HepG2 (cell line): ENCODE results near the gene AXDND1. TPM values are rescaled to one million over a fixed set of nuclear protein-coding genes. Genes with fewer than 3 reads are reported as not detected.

Source experiments
- GFI1 ChIP-seq: sonication (generic); formaldehyde crosslinking; IDR thresholded peaks from 2 replicates; pipeline ENCODE4 v1.5.0; 2020; ENCODE audit warnings: missing genetic modification reagents, mild to moderate bottlenecking, borderline replicate concordance
- HDAC6 ChIP-seq: fragments of 200-600 bp; sonication (generic); IDR thresholded peaks from 2 replicates; pipeline ENCODE4 v1.7.0; 2017; ENCODE audit warnings: mild to moderate bottlenecking, antibody characterized with exemption, low read length, low read depth
- NR3C1 ChIP-seq: sonication (generic); formaldehyde crosslinking; IDR thresholded peaks from 2 replicates; pipeline ENCODE4 v1.4.0; 2020; ENCODE audit warnings: missing genetic modification reagents
- PHF21A ChIP-seq: sonication (generic); formaldehyde crosslinking; IDR thresholded peaks from 2 replicates; pipeline ENCODE4 v1.5.0; 2020; ENCODE audit warnings: mild to moderate bottlenecking, missing genetic modification reagents
- RBM22 ChIP-seq: fragments of 200-400 bp; formaldehyde crosslinking; optimal IDR thresholded peaks from 2 replicates; pipeline ENCODE3; 2017; ENCODE audit warnings: mild to moderate bottlenecking, low read length, moderate library complexity
- REXO4 ChIP-seq: sonication (generic); formaldehyde crosslinking; IDR thresholded peaks from 2 replicates; pipeline ENCODE4 v1.8.0; 2022; ENCODE audit warnings: missing genetic modification reagents, mild to moderate bottlenecking, borderline replicate concordance
- SOX5 ChIP-seq: IDR thresholded peaks from 2 replicates; pipeline ENCODE4 v1.6.1; 2016; ENCODE audit warnings: borderline replicate concordance
- SOX6 ChIP-seq, 2 experiments: fragments of 450-650 bp in 1 of 2; sonication (generic) in 1 of 2; formaldehyde crosslinking in 1 of 2; IDR thresholded peaks; 2 replicates each; pipeline versions ENCODE4 v1.4.0 to v1.6.1; 2017 to 2020; ENCODE audit warnings: antibody characterized with exemption in 1 of 2, mild to moderate bottlenecking in 1 of 2, missing genetic modification reagents in 1 of 2
- TEAD3 ChIP-seq: optimal IDR thresholded peaks from 2 replicates; pipeline ENCODE3; 2016; ENCODE audit warnings: borderline replicate concordance
- TOE1 ChIP-seq: sonication (generic); formaldehyde crosslinking; IDR thresholded peaks from 2 replicates; pipeline ENCODE4 v1.4.0; 2020; ENCODE audit warnings: mild to moderate bottlenecking, missing genetic modification reagents
- XBP1 ChIP-seq: sonication (generic); formaldehyde crosslinking; IDR thresholded peaks from 2 replicates; pipeline ENCODE4 v1.5.0; 2020; ENCODE audit warnings: missing genetic modification reagents
- ZBTB38 ChIP-seq: sonication (generic); formaldehyde crosslinking; IDR thresholded peaks from 2 replicates; pipeline ENCODE4 v1.5.1; 2020; ENCODE audit warnings: mild to moderate bottlenecking, missing genetic modification reagents
- ZMYM4 ChIP-seq: sonication (generic); formaldehyde crosslinking; IDR thresholded peaks from 2 replicates; pipeline ENCODE4 v1.8.1; 2023; ENCODE audit warnings: mild to moderate bottlenecking, missing genetic modification reagents
- ZNF143 ChIP-seq: sonication (generic); formaldehyde crosslinking; IDR thresholded peaks from 2 replicates; pipeline ENCODE4 v1.4.0; 2020; ENCODE audit warnings: missing genetic modification reagents
- ZNF205 ChIP-seq: IDR thresholded peaks from 2 replicates; pipeline ENCODE4 v1.6.1; 2018; ENCODE audit warnings: missing biosample characterization, missing genetic modification reagents
- ZNF264 ChIP-seq: sonication (generic); formaldehyde crosslinking; IDR thresholded peaks from 2 replicates; pipeline ENCODE4 v1.4.0; 2020; ENCODE audit warnings: missing genetic modification reagents
- ZNF333 ChIP-seq: sonication (generic); formaldehyde crosslinking; IDR thresholded peaks from 2 replicates; pipeline ENCODE4 v1.4.0; 2020; ENCODE audit warnings: mild to moderate bottlenecking, missing genetic modification reagents, borderline replicate concordance
- ZNF33B ChIP-seq: sonication (generic); formaldehyde crosslinking; IDR thresholded peaks from 2 replicates; pipeline ENCODE4 v1.5.1; 2020; ENCODE audit warnings: mild to moderate bottlenecking, missing genetic modification reagents
- ZNF598 ChIP-seq: sonication (generic); formaldehyde crosslinking; IDR thresholded peaks from 2 replicates; pipeline ENCODE4 v1.5.1; 2020; ENCODE audit warnings: mild to moderate bottlenecking, missing genetic modification reagents, borderline replicate concordance
- ZNF615 ChIP-seq: sonication (generic); formaldehyde crosslinking; IDR thresholded peaks from 2 replicates; pipeline ENCODE4 v1.5.0; 2020; ENCODE audit warnings: mild to moderate bottlenecking, missing genetic modification reagents, borderline replicate concordance
- ZNF788 ChIP-seq: sonication (generic); formaldehyde crosslinking; IDR thresholded peaks from 2 replicates; pipeline ENCODE4 v1.5.0; 2020; ENCODE audit warnings: mild to moderate bottlenecking, missing genetic modification reagents, borderline replicate concordance
- polyA plus RNA-seq, 8 experiments: library from polyadenylated mRNA; depleted of rRNA in 3 of 8; stranded (reverse) in 7 of 8; unstranded in 1 of 8; fragments of >200 nt; fragmentation: Illumina TruSeq in 4 of 8; extraction: Trizol in 4 of 8; gene quantifications; 2 replicates each; pipeline versions ENCODE4 v1.2.1 to v1.2.3, GENCODE V29; 2011 to 2016; ENCODE audit warnings: low read depth in 4 of 8, missing spikeins in 1 of 8, mixed read lengths in 1 of 8; ENCODE audit not compliant: insufficient read depth in 1 of 8
- total RNA-seq, 5 experiments: library from RNA; depleted of rRNA; stranded (reverse); fragments of >200 nt; fragmentation: Illumina TruSeq; extraction: Trizol; gene quantifications; 2 replicates each; pipeline ENCODE4 v1.2.3, GENCODE V29; 2016; ENCODE audit warnings: low read depth in 1 of 5
- TF ChIP-seq, protein P1 (sequence below): sonication (generic); formaldehyde crosslinking; IDR thresholded peaks from 2 replicates; pipeline ENCODE4 v1.5.1; 2020; ENCODE audit warnings: mild to moderate bottlenecking, missing genetic modification reagents, borderline replicate concordance
- TF ChIP-seq, protein P2 (sequence below): conservative IDR thresholded peaks from 2 replicates; pipeline ENCODE4 v1.6.1; 2018; ENCODE audit warnings: missing genetic modification reagents
- TF ChIP-seq, protein P3 (sequence below): sonication (generic); formaldehyde crosslinking; conservative IDR thresholded peaks from 2 replicates; pipeline ENCODE4 v1.8.0; 2022; ENCODE audit warnings: missing genetic modification reagents

AXDND1 gene
- total and polyA plus RNA-seq, 2 of the 13 experiments (the other 11 are each of a cell fraction or from before 2014, with no cell fraction given), result 0.15 to 0.40 TPM

DNA sequence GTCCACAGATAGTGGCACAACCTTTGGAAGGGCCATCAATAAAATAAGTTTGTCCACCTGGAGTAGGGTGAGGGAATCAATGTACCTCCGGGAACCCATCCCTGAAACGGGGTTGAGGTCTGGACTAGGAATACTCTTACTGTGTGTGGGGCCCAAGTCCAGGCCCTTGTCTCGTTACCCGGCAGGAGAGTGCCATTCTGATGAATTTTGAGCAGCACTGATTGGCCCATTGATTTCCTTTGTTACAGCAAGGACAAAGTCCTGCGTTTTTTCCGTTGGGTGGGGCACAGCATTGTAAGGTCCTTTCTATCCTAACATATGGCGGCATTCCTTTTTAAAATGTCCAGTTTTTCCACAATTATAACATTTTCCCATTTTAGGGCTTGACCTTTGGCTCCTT lies 75.2 kb downstream of the AXDND1 start (continued):
- TF ChIP-seq, protein P1, sequence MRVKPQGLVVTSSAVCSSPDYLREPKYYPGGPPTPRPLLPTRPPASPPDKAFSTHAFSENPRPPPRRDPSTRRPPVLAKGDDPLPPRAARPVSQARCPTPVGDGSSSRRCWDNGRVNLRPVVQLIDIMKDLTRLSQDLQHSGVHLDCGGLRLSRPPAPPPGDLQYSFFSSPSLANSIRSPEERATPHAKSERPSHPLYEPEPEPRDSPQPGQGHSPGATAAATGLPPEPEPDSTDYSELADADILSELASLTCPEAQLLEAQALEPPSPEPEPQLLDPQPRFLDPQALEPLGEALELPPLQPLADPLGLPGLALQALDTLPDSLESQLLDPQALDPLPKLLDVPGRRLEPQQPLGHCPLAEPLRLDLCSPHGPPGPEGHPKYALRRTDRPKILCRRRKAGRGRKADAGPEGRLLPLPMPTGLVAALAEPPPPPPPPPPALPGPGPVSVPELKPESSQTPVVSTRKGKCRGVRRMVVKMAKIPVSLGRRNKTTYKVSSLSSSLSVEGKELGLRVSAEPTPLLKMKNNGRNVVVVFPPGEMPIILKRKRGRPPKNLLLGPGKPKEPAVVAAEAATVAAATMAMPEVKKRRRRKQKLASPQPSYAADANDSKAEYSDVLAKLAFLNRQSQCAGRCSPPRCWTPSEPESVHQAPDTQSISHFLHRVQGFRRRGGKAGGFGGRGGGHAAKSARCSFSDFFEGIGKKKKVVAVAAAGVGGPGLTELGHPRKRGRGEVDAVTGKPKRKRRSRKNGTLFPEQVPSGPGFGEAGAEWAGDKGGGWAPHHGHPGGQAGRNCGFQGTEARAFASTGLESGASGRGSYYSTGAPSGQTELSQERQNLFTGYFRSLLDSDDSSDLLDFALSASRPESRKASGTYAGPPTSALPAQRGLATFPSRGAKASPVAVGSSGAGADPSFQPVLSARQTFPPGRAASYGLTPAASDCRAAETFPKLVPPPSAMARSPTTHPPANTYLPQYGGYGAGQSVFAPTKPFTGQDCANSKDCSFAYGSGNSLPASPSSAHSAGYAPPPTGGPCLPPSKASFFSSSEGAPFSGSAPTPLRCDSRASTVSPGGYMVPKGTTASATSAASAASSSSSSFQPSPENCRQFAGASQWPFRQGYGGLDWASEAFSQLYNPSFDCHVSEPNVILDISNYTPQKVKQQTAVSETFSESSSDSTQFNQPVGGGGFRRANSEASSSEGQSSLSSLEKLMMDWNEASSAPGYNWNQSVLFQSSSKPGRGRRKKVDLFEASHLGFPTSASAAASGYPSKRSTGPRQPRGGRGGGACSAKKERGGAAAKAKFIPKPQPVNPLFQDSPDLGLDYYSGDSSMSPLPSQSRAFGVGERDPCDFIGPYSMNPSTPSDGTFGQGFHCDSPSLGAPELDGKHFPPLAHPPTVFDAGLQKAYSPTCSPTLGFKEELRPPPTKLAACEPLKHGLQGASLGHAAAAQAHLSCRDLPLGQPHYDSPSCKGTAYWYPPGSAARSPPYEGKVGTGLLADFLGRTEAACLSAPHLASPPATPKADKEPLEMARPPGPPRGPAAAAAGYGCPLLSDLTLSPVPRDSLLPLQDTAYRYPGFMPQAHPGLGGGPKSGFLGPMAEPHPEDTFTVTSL (CRISPR knock-in tag), result no peak; the same call in 1 of the 2 replicates
- no peak for TF ChIP-seq SOX6 (IDR thresholded peaks at IDR 0.05)
- TF ChIP-seq SOX6 (CRISPR knock-in tag; IDR thresholded peaks at IDR 0.05), result peak; percentile 89
- no peak for TF ChIP-seq ZNF205
- no peak for TF ChIP-seq TOE1 (CRISPR knock-in tag)
- TF ChIP-seq TEAD3, result no peak
- TF ChIP-seq ZNF788 (CRISPR knock-in tag), result no peak
- TF ChIP-seq ZNF143, result no peak
- TF ChIP-seq, protein P2, sequence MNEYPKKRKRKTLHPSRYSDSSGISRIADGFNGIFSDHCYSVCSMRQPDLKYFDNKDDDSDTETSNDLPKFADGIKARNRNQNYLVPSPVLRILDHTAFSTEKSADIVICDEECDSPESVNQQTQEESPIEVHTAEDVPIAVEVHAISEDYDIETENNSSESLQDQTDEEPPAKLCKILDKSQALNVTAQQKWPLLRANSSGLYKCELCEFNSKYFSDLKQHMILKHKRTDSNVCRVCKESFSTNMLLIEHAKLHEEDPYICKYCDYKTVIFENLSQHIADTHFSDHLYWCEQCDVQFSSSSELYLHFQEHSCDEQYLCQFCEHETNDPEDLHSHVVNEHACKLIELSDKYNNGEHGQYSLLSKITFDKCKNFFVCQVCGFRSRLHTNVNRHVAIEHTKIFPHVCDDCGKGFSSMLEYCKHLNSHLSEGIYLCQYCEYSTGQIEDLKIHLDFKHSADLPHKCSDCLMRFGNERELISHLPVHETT (CRISPR knock-in tag), result no peak
- TF ChIP-seq ZNF33B, result no peak
- TF ChIP-seq ZNF333, result no peak
- 0 out of 2 replicates have a peak, but pooled peaks have one; percentile 41 for TF ChIP-seq ZMYM4
- TF ChIP-seq NR3C1 (CRISPR knock-in tag), result no peak
- peak; percentile 43; the same call in 1 of the 2 replicates for TF ChIP-seq PHF21A (CRISPR knock-in tag)
- TF ChIP-seq SOX5 (CRISPR knock-in tag), result peak; percentile 70
- TF ChIP-seq GFI1 (CRISPR knock-in tag), result peak; percentile 55; the same call in 1 of the 2 replicates
- no peak for TF ChIP-seq REXO4 (CRISPR knock-in tag)
- TF ChIP-seq RBM22, result no peak
- TF ChIP-seq ZNF264 (CRISPR knock-in tag), result no peak
- no peak for TF ChIP-seq HDAC6
- TF ChIP-seq ZNF615 (CRISPR knock-in tag), result no peak
- no peak for TF ChIP-seq ZNF598
- TF ChIP-seq, protein P3, sequence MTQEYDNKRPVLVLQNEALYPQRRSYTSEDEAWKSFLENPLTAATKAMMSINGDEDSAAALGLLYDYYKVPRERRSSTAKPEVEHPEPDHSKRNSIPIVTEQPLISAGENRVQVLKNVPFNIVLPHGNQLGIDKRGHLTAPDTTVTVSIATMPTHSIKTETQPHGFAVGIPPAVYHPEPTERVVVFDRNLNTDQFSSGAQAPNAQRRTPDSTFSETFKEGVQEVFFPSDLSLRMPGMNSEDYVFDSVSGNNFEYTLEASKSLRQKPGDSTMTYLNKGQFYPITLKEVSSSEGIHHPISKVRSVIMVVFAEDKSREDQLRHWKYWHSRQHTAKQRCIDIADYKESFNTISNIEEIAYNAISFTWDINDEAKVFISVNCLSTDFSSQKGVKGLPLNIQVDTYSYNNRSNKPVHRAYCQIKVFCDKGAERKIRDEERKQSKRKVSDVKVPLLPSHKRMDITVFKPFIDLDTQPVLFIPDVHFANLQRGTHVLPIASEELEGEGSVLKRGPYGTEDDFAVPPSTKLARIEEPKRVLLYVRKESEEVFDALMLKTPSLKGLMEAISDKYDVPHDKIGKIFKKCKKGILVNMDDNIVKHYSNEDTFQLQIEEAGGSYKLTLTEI (CRISPR knock-in tag), result no peak
- TF ChIP-seq ZBTB38 (CRISPR knock-in tag), result no peak
- TF ChIP-seq XBP1 (CRISPR knock-in tag), result no peak
